B cell (primary cell): ENCODE measurements around the gene EML6. TPM values are rescaled to one million over a fixed set of nuclear protein-coding genes. Genes with fewer than 3 reads are reported as not detected.
"Not testable (repeated sequence)": the region's sequence is repeated elsewhere in the genome, so short reads cannot be mapped to it uniquely, and the experiment has no call there.

ENCODE experiments used
- ATAC-seq: fragments of 200-7000 bp; cut with Tn5 transposase; one replicate; pipeline ENCODE4 v1.10.0; 2021; ENCODE audit warnings: low read depth, mild to moderate bottlenecking, moderate number of reproducible peaks, moderate library complexity
- CTCF ChIA-PET: fragments of 350-600 bp; sonication (Branson Sonifier 250); formaldehyde crosslinking; loops from one replicate; lab custom pipeline; 2021; ENCODE audit warnings: antibody characterized with exemption, inconsistent platforms; lab: Charles Lee
- POLR2A ChIA-PET: fragments of 350-600 bp; sonication (Branson Sonifier 250); formaldehyde crosslinking; loops from one replicate; lab custom pipeline; 2021; ENCODE audit warnings: antibody characterized with exemption; lab: Charles Lee
- DNase-seq: peaks from one replicate; pipeline ENCODE4 v3.0.0; 2013
- H2AFZ ChIP-seq: 2 replicates; pipeline ENCODE4 v1.6.1; 2012; ENCODE audit warnings: mild to moderate bottlenecking, low read depth, low read length; ENCODE audit not compliant: insufficient read depth, poor library complexity, severe bottlenecking
- H3K27ac ChIP-seq, 2 donors: 1 replicate in 1 of 2; 2 replicates in 1 of 2; pipeline ENCODE4 v1.5.1; 2012 to 2013; ENCODE audit warnings: low read length in 2 of 2, mild to moderate bottlenecking in 2 of 2, moderate library complexity in 1 of 2
- H3K27me3 ChIP-seq, 4 experiments: fragments of 200-600 bp in 1 of 4; sonication (generic) in 1 of 4; replicated peaks in 1 of 4; 1 replicate in 2 of 4; 2 replicates in 2 of 4; pipeline versions ENCODE4 v1.6.1 to v1.7.0; 2013 to 2016; ENCODE audit warnings: low read length in 3 of 4, mild to moderate bottlenecking in 2 of 4, mixed read lengths in 1 of 4, moderate library complexity in 1 of 4; ENCODE audit not compliant: insufficient read depth in 4 of 4, control insufficient read depth in 3 of 4; ENCODE audit errors: control extremely low read depth in 1 of 4
- H3K36me3 ChIP-seq, 2 experiments: replicated peaks in 1 of 2; 1 replicate in 1 of 2; 2 replicates in 1 of 2; pipeline versions ENCODE4 v1.6.1 to v1.7.1; 2013; ENCODE audit warnings: low read length in 1 of 2; ENCODE audit not compliant: insufficient read depth in 2 of 2, control insufficient read depth in 1 of 2; ENCODE audit errors: control extremely low read depth in 1 of 2, extremely low read depth in 1 of 2
- H3K4me1 ChIP-seq, 2 donors: fragments of 200-600 bp in 1 of 2; sonication (generic) in 1 of 2; 1 replicate in 1 of 2; 2 replicates in 1 of 2; pipeline versions ENCODE4 v1.5.1 to v1.6.1; 2013 to 2017; ENCODE audit warnings: low read length in 2 of 2; ENCODE audit not compliant: control insufficient read depth in 2 of 2, insufficient read depth in 2 of 2
- H3K4me2 ChIP-seq: replicated peaks from 2 replicates; pipeline ENCODE3; 2012; ENCODE audit warnings: mild to moderate bottlenecking, low read depth, low read length; ENCODE audit not compliant: poor library complexity, severe bottlenecking
- H3K4me3 ChIP-seq, 5 experiments: fragments of 200-600 bp in 1 of 5; sonication (generic) in 1 of 5; 1 replicate in 3 of 5; 2 replicates in 2 of 5; pipeline versions ENCODE4 v1.5.1 to v1.7.0; 2011 to 2016; ENCODE audit warnings: low read length in 4 of 5, mild to moderate bottlenecking in 4 of 5, low read depth in 2 of 5, control low read depth in 1 of 5, moderate library complexity in 1 of 5; ENCODE audit not compliant: insufficient read depth in 1 of 5; ENCODE audit errors: control extremely low read depth in 1 of 5, extremely low read depth in 1 of 5
- H3K79me2 ChIP-seq: fragments of 200-600 bp; sonication (generic); one replicate; pipeline ENCODE4 v1.6.0; 2016; ENCODE audit warnings: low read length; ENCODE audit not compliant: control insufficient read depth, insufficient read depth
- H3K9ac ChIP-seq: fragments of 200-600 bp; sonication (generic); 2 replicates; pipeline ENCODE4 v1.6.1; 2017; ENCODE audit warnings: mild to moderate bottlenecking, low read length, moderate library complexity
- H3K9me3 ChIP-seq, 3 donors: one replicate each; pipeline versions ENCODE4 v1.6.1 to v1.7.1; 2013; ENCODE audit warnings: low read length in 2 of 3; ENCODE audit not compliant: control insufficient read depth in 2 of 3, insufficient read depth in 1 of 3; ENCODE audit errors: control extremely low read depth in 1 of 3
- H4K20me1 ChIP-seq: 2 replicates; pipeline ENCODE4 v1.6.0; 2012; ENCODE audit warnings: mild to moderate bottlenecking, low read length; ENCODE audit not compliant: insufficient read depth, control insufficient read depth, poor library complexity, severe bottlenecking
- H3K27ac Mint-ChIP-seq: one replicate; pipeline ENCODE4 v1.8.0; 2021; ENCODE audit warnings: mixed read lengths
- H3K27me3 Mint-ChIP-seq: one replicate; pipeline ENCODE4 v1.8.0; 2021; ENCODE audit warnings: mixed read lengths
- H3K4me1 Mint-ChIP-seq: one replicate; pipeline ENCODE4 v1.8.0; 2021; ENCODE audit warnings: mixed read lengths
- H3K4me3 Mint-ChIP-seq: one replicate; pipeline ENCODE4 v1.8.0; 2021; ENCODE audit warnings: mixed read lengths
- H3K9me3 Mint-ChIP-seq: one replicate; pipeline ENCODE4 v1.8.0; 2022; ENCODE audit warnings: mixed read lengths; ENCODE audit not compliant: insufficient read depth
- CTCF ChIP-seq: fragments of 200-600 bp; IDR thresholded peaks from one replicate; pipeline ENCODE4 v1.8.0; 2022; ENCODE audit warnings: antibody characterized with exemption, mild to moderate bottlenecking
- EZH2 ChIP-seq: IDR thresholded peaks from 2 replicates; pipeline ENCODE4 v1.6.1; 2012; ENCODE audit warnings: borderline replicate concordance, low read depth, mild to moderate bottlenecking, moderate library complexity, low read length; ENCODE audit not compliant: insufficient read depth, poor library complexity, severe bottlenecking
- WGBS: methylation state at CpG from one replicate; pipeline ENCODE4 v1.1.5; 2013; ENCODE audit warnings: missing lambda C conversion rate; ENCODE audit not compliant: insufficient coverage; 5-methylcytosine and 5-hydroxymethylcytosine counted together
- intact Hi-C: fragments of 100-400 bp; cut with micrococcal nuclease; formaldehyde crosslinking; loops from one replicate; pipeline ENCODE4 v1.10.0; 2022
- polyA plus RNA-seq: library from polyadenylated mRNA; depleted of rRNA; stranded (reverse); fragments of >200 nt; gene quantifications from 2 replicates; pipeline ENCODE4 v1.2.3, GENCODE V29; 2012
- total RNA-seq, 2 donors: library from RNA; stranded (reverse); fragments of 120-200 nt in 1 of 2; gene quantifications; 1 replicate in 1 of 2; 2 replicates in 1 of 2; pipeline versions ENCODE4 v1.2.3 to v1.2.4, GENCODE V29; 2013 to 2022

Gene EML6
- total and polyA plus RNA-seq, 2 donors (not counting 1 experiment from before 2014, with no cell fraction given), result 42.5 to 53.7 TPM

DNA sequence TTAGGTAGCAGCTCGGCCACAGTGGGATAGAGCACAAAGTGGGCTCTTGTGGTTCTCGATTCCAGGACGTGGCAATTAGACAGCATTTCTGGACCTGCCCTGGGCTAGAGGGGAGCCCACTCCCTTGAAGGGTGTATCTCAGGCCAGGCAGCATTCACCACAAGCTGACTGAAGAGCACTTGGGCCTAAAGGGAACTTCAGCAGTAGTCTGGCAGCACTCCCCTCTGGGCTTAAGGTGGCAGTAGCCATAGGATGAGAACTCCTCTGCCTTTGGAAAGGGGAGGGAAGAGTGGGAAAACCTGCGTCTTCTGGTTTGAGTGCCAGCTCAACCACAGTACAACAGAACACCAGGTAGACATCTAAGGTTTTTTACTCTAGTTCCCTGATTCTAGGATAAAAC, 28.1 kb upstream of the EML6 start:
- no peak for ATAC-seq
- TF ChIP-seq EZH2 (no peak), CTCF (no peak)
- H3K27ac ChIP-seq, result no peak overlapping the region
- no peak overlapping the region for H3K4me2 ChIP-seq
- no peaks in the 10 kb centered on the region for H4K20me1 ChIP-seq
- ChIA-PET POLR2A (no interaction called here), CTCF (interaction anchor here (1.2 to 1.4 kb wide), 3 partner anchors 9 to 29 kb away, joined by 3 read pairs; no protein-coding TSS in a partner anchor)
- H2AFZ ChIP-seq, result no peak overlapping the region
- Mint-ChIP-seq H3K9me3 (no peaks in the 10 kb centered on the region), H3K27ac (no peak overlapping the region), H3K27me3 (peaks cover 3% of the 10 kb centered on the region), H3K4me1 (no peaks in the 10 kb centered on the region), H3K4me3 (no peak overlapping the region)
- H3K4me1 ChIP-seq, result no peaks in the 10 kb centered on the region
- no peaks in the 10 kb centered on the region for H3K36me3 ChIP-seq
- WGBS, result 97% methylated on average over 3 of the region's 4 CpGs
- no peak overlapping the region for H3K9ac ChIP-seq
- no peak for DNase-seq
- no peaks in the 10 kb centered on the region for H3K9me3 ChIP-seq
- H3K27me3 ChIP-seq, result no peaks in the 10 kb centered on the region
- H3K4me3 ChIP-seq, result no peak overlapping the region
- intact Hi-C loops, result no loop called here
- H3K79me2 ChIP-seq, result no peaks in the 10 kb centered on the region

GRCh38 chr2:54697934-54698333, 25.5 kb upstream of the EML6 start:
- Histone ChIP-seq H3K9me3 (no peaks in the 10 kb centered on the region), H3K79me2 (no peaks in the 10 kb centered on the region), H3K36me3 (no peaks in the 10 kb centered on the region), H4K20me1 (no peaks in the 10 kb centered on the region), H3K4me1 (no peaks in the 10 kb centered on the region), H3K4me3 (no peak overlapping the region), H2AFZ (no peak overlapping the region), H3K27ac (no peak overlapping the region), H3K9ac (no peak overlapping the region), H3K27me3 (no peaks in the 10 kb centered on the region), H3K4me2 (no peak overlapping the region)
- no peak for ATAC-seq
- Mint-ChIP-seq H3K4me1 (no peaks in the 10 kb centered on the region), H3K4me3 (no peak overlapping the region), H3K9me3 (no peaks in the 10 kb centered on the region), H3K27ac (no peak overlapping the region), H3K27me3 (peaks cover 3% of the 10 kb centered on the region)
- no peak for TF ChIP-seq EZH2
- no peak for DNase-seq
- no CpG with 5 or more reads among the region's 1 CpG for WGBS
- intact Hi-C loops, result no loop called here
- POLR2A ChIA-PET, result no interaction called here
- CTCF ChIA-PET, result interaction anchor here (1.4 to 1.6 kb wide), 2 partner anchors 32 to 40 kb away, joined by 3 to 8 read pairs; no protein-coding TSS in a partner anchor

DNA sequence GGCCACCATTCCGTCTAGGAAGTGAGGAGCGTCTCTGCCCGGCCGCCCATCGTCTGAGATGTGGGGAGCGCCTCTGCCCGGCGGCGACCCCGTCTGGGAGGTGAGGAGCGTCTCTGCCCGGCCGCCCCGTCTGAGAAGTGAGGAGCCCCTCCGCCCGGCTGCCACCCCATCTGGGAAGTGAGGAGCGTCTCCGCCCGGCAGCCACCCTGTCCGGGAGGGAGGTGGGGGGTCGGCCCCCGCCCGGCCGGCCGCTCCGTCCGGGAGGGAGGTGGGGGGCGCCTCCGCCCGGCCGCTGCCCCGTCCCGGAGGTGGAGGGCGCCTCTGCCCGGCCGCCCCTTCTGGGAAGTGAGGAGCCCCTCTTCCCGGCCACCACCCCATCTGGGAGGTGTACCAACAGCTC, 24.5 kb upstream of the EML6 start:
- H3K9ac ChIP-seq, H3K27me3 Mint-ChIP-seq, H3K4me1 ChIP-seq, H3K9me3 Mint-ChIP-seq, DNase-seq, H3K4me2 ChIP-seq, H3K27ac Mint-ChIP-seq, H3K9me3 ChIP-seq, ATAC-seq, H3K4me3 ChIP-seq, H3K79me2 ChIP-seq, H3K4me1 Mint-ChIP-seq, H4K20me1 ChIP-seq, H3K4me3 Mint-ChIP-seq, H2AFZ ChIP-seq, H3K36me3 ChIP-seq, intact Hi-C loops, CTCF ChIA-PET, POLR2A ChIA-PET, H3K27ac ChIP-seq, H3K27me3 ChIP-seq: not testable (repeated sequence)
- WGBS, result 98% methylated on average over 30 of the region's 37 CpGs
